ENCODE measurements around the gene NRSN2.
"Not testable (repeated sequence)": the region's sequence is repeated elsewhere in the genome, so short reads cannot be mapped to it uniquely, and the experiment has no call there.

NRSN2 gene

GRCh38 chr20:375265-375889 lies 28.5 kb downstream of the NRSN2 start:
- no peak for DNase-seq (ENCODE audit: low spot score)

- no peak for DNase-seq (ENCODE audit: low spot score)
Observed at GRCh38 chr20:376089-376488, 29.2 kb downstream of the NRSN2 start.

GRCh38 chr20:376750-377149 lies 29.8 kb downstream of the NRSN2 start:
- no peak for DNase-seq (ENCODE audit: low spot score)

- not testable (repeated sequence) for DNase-seq (ENCODE audit: low spot score)
Observed at GRCh38 chr20:377578-377977, 30.7 kb downstream of the NRSN2 start.

- DNase-seq (ENCODE audit: low spot score) = no peak
Observed at GRCh38 chr20:378961-379336, 32.0 kb downstream of the NRSN2 start.

- DNase-seq (ENCODE audit: low spot score) = peak; percentile 81
Observed at GRCh38 chr20:380763-381580, 34.1 kb downstream of the NRSN2 start.

GRCh38 chr20:381581-382290 lies 34.8 kb downstream of the NRSN2 start:
- peak; percentile 84 for DNase-seq (ENCODE audit: low spot score)

- DNase-seq (ENCODE audit: low spot score) = no peak
Observed at GRCh38 chr20:382291-383115, 35.6 kb downstream of the NRSN2 start.

- DNase-seq (ENCODE audit: low spot score) = no peak
Observed at GRCh38 chr20:383889-384288, 37.0 kb downstream of the NRSN2 start.

GRCh38 chr20:384723-385122 lies 37.8 kb downstream of the NRSN2 start:
- no peak for DNase-seq (ENCODE audit: low spot score)

GRCh38 chr20:385448-385847 lies 38.5 kb downstream of the NRSN2 start:
- DNase-seq (ENCODE audit: low spot score) = no peak

- not testable (repeated sequence) for DNase-seq (ENCODE audit: low spot score)
Observed at GRCh38 chr20:386634-387033, 39.7 kb downstream of the NRSN2 start.

- DNase-seq (ENCODE audit: low spot score) = no peak
Observed at GRCh38 chr20:387520-387919, 40.6 kb downstream of the NRSN2 start.

- no peak for DNase-seq (ENCODE audit: low spot score)
Observed at GRCh38 chr20:388034-388994, 41.4 kb downstream of the NRSN2 start.

GRCh38 chr20:389220-389619 lies 42.3 kb downstream of the NRSN2 start:
- DNase-seq (ENCODE audit: low spot score) = no peak

GRCh38 chr20:391041-391711 lies 44.3 kb downstream of the NRSN2 start:
- no peak for DNase-seq (ENCODE audit: low spot score)

GRCh38 chr20:393296-393695 lies 46.4 kb downstream of the NRSN2 start:
- DNase-seq (ENCODE audit: low spot score) = not testable (repeated sequence)

- DNase-seq (ENCODE audit: low spot score) = no peak
Observed at GRCh38 chr20:396252-396618, 49.3 kb downstream of the NRSN2 start.

- no peak for DNase-seq (ENCODE audit: low spot score)
Observed at GRCh38 chr20:396619-397431, 49.9 kb downstream of the NRSN2 start.
